Measurements from ENCODE around the gene CBLB.
"Not testable (repeated sequence)": the region's sequence is repeated elsewhere in the genome, so short reads cannot be mapped to it uniquely, and the experiment has no call there.

Gene CBLB

GRCh38 chr3:105730801-105731354 lies 137.9 kb downstream of the CBLB start:
- Mint-ChIP-seq H3K27me3 (no peaks in the 10 kb centered on the region), H3K27ac (no peak overlapping the region), H3K36me3 (peaks cover 40% of the 10 kb centered on the region), H3K9me3 (ENCODE audit: low read depth) (no peaks in the 10 kb centered on the region), H3K4me3 (no peak overlapping the region), H3K4me1 (ENCODE audit: low read depth) (peaks cover 16% of the 10 kb centered on the region)

GRCh38 chr3:105729667-105730066 lies 139.1 kb downstream of the CBLB start:
- no peaks in the 10 kb centered on the region for H3K27me3 Mint-ChIP-seq
- H3K9me3 Mint-ChIP-seq (ENCODE audit: low read depth), result no peaks in the 10 kb centered on the region
- H3K27ac Mint-ChIP-seq, result no peak overlapping the region
- no peak overlapping the region for H3K4me3 Mint-ChIP-seq
- H3K36me3 Mint-ChIP-seq, result peaks cover 43% of the 10 kb centered on the region
- peaks cover 20% of the 10 kb centered on the region for H3K4me1 Mint-ChIP-seq (ENCODE audit: low read depth)

DNA sequence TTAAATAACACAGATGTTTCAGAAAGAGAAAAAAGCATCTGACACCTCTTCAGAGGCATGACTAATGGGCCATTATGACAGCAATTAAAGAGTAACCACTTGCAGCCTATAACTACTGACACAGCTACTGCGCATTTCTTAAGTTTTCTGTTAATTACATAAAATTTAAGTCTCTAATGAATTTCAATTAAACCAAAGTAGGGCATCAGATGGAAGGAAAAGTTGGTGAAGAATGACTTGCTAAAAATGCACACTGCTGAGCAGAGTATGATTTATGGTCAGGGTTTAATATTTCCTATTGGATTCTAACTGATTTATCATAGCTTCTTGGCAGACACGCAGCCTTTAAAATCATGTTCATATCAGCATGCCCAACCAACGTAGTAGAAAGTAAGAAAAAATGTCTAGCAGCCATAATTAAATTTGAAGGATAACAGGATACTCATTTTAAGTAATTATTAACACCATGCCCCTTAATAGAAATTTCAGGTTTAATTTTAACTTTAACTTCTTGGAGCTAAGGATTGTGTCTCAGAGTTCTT lies 140.0 kb downstream of the CBLB start:
- H3K27me3 Mint-ChIP-seq, result no peaks in the 10 kb centered on the region
- H3K4me1 Mint-ChIP-seq (ENCODE audit: low read depth), result peaks cover 26% of the 10 kb centered on the region
- H3K27ac Mint-ChIP-seq, result no peak overlapping the region
- peaks cover 43% of the 10 kb centered on the region for H3K36me3 Mint-ChIP-seq
- H3K9me3 Mint-ChIP-seq (ENCODE audit: low read depth), result no peaks in the 10 kb centered on the region
- no peak overlapping the region for H3K4me3 Mint-ChIP-seq

DNA sequence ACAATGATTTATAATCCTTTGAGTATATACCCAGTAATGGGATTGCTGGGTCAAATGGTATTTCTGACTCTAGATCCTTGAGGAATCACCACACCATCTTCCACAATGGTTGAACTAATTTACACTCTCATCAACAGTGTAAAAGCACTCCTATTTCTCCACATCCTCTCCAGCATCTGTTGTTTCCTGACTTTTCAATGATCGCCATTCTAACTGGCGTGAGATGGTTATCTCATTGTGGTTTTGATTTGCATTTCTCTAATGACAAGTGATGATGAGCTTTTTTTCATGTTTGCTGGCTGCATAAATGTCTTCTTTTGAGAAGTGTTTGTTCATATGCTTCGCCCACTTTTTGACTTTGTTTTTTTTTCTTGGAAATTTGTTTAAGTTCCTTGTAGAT lies 141.8 kb downstream of the CBLB start:
- Mint-ChIP-seq H3K36me3 (peaks cover 41% of the 10 kb centered on the region), H3K27ac (peak overlapping the region; percentile 86), H3K4me1 (ENCODE audit: low read depth) (peaks cover 37% of the 10 kb centered on the region)
- not testable (repeated sequence) for H3K9me3 Mint-ChIP-seq (ENCODE audit: low read depth); H3K4me3 Mint-ChIP-seq; H3K27me3 Mint-ChIP-seq

- Mint-ChIP-seq H3K4me1 (ENCODE audit: low read depth) (peaks cover 27% of the 10 kb centered on the region), H3K9me3 (ENCODE audit: low read depth) (no peaks in the 10 kb centered on the region)
These were observed 145.8 kb downstream of the CBLB start for GRCh38 chr3:105722943-105723556.

DNA sequence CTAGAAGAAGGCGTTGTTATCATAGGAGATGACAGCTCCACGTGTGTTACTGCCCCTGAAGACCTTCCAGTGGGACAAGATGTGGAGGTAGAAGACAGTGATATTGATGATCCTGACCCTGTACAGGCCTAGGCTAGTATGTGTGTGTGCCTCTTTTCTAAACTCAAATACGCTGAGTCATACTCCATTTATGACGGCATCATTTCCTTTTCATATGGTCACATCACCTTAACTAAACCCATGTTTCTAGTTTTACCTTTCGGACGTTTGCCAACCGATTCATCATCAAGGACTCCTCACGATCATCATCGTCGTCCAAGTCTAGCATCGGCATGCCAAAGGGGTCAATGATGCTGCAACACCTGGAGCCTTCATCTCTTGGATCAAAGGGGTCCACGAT lies 149.0 kb downstream of the CBLB start:
- H3K27ac Mint-ChIP-seq, result no peak overlapping the region
- peaks cover 38% of the 10 kb centered on the region for H3K36me3 Mint-ChIP-seq
- no peaks in the 10 kb centered on the region for H3K27me3 Mint-ChIP-seq
- H3K4me1 Mint-ChIP-seq (ENCODE audit: low read depth), result peaks cover 34% of the 10 kb centered on the region
- H3K9me3 Mint-ChIP-seq (ENCODE audit: low read depth), result no peaks in the 10 kb centered on the region
- no peak overlapping the region for H3K4me3 Mint-ChIP-seq

More at GRCh38 chr3:105722943-105723556, 145.8 kb downstream of the CBLB start:
- Mint-ChIP-seq H3K27ac (peak overlapping the region; percentile 81), H3K4me3 (no peak overlapping the region), H3K36me3 (peaks cover 40% of the 10 kb centered on the region), H3K27me3 (no peaks in the 10 kb centered on the region)

GRCh38 chr3:105715372-105715771 lies 153.4 kb downstream of the CBLB start:
- Mint-ChIP-seq H3K9me3 (ENCODE audit: low read depth) (no peaks in the 10 kb centered on the region), H3K4me3 (no peak overlapping the region), H3K27me3 (no peaks in the 10 kb centered on the region), H3K4me1 (ENCODE audit: low read depth) (peaks cover 20% of the 10 kb centered on the region), H3K36me3 (peaks cover 46% of the 10 kb centered on the region), H3K27ac (no peak overlapping the region)

- no peaks in the 10 kb centered on the region for H3K27me3 Mint-ChIP-seq
- no peak overlapping the region for H3K27ac Mint-ChIP-seq
- H3K9me3 Mint-ChIP-seq (ENCODE audit: low read depth), result peaks cover 4% of the 10 kb centered on the region
- H3K4me3 Mint-ChIP-seq, result no peak overlapping the region
- peaks cover 49% of the 10 kb centered on the region for H3K36me3 Mint-ChIP-seq
- peaks cover 27% of the 10 kb centered on the region for H3K4me1 Mint-ChIP-seq (ENCODE audit: low read depth)
These were observed 154.4 kb downstream of the CBLB start for GRCh38 chr3:105714453-105714852.

- Mint-ChIP-seq H3K4me3 (no peak overlapping the region), H3K27ac (no peak overlapping the region), H3K27me3 (no peaks in the 10 kb centered on the region), H3K9me3 (ENCODE audit: low read depth) (peaks cover 4% of the 10 kb centered on the region), H3K36me3 (peaks cover 35% of the 10 kb centered on the region), H3K4me1 (ENCODE audit: low read depth) (peaks cover 22% of the 10 kb centered on the region)
These were observed 159.8 kb downstream of the CBLB start for GRCh38 chr3:105708980-105709379.

DNA sequence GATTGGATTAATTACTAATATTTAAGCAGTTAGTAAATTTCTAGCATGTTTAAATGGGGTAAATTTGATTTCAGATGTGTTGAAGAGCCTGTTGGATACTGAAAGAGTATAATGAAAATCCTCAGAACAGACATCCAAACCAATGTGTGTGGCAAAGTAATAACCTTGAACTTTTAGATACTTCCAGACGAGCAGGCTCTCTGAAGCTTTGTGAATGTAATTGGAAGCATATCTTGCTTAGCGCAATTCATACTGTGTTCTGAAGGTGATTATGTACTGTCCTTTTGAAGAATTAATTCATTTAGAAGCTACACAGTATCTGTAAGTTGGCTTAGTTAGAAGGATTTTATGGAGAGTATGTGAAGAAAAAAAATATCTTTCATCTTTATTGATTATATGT lies 161.8 kb downstream of the CBLB start:
- H3K4me1 Mint-ChIP-seq (ENCODE audit: low read depth), result peaks cover 24% of the 10 kb centered on the region
- peaks cover 35% of the 10 kb centered on the region for H3K36me3 Mint-ChIP-seq
- no peaks in the 10 kb centered on the region for H3K27me3 Mint-ChIP-seq
- peaks cover 4% of the 10 kb centered on the region for H3K9me3 Mint-ChIP-seq (ENCODE audit: low read depth)
- H3K4me3 Mint-ChIP-seq, result no peak overlapping the region
- H3K27ac Mint-ChIP-seq, result peak overlapping the region; percentile 46

GRCh38 chr3:105704726-105705410 lies 163.9 kb downstream of the CBLB start:
- peak overlapping the region; percentile 64 for H3K27ac Mint-ChIP-seq

DNA sequence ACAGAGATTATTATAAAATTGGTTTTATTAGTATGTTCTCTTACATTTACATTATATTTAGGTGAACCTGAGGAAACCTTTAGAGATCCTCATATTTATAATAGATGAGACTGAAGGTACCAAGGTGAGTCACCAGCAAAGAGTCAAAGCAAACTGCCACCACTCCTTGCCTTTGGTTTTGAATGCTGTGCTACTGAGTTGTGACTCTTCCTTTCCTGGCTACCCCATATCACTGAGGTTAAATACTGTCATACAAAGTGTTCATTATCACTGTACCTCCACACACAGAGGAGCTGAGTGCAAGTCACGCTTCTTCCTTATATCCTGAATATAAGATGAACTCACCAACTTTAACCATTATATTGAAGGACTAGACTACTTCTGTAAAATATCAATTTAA lies 168.2 kb downstream of the CBLB start:
- H3K27ac Mint-ChIP-seq, result peak overlapping the region; percentile 89
- H3K9me3 Mint-ChIP-seq (ENCODE audit: low read depth), result no peaks in the 10 kb centered on the region
- no peak overlapping the region for H3K4me3 Mint-ChIP-seq
- peaks cover 45% of the 10 kb centered on the region for H3K4me1 Mint-ChIP-seq (ENCODE audit: low read depth)
- H3K27me3 Mint-ChIP-seq, result no peaks in the 10 kb centered on the region
- H3K36me3 Mint-ChIP-seq, result peaks cover 43% of the 10 kb centered on the region

More at GRCh38 chr3:105704726-105705410, 163.9 kb downstream of the CBLB start:
- Mint-ChIP-seq H3K36me3 (peaks cover 38% of the 10 kb centered on the region), H3K4me3 (no peak overlapping the region), H3K4me1 (ENCODE audit: low read depth) (peaks cover 29% of the 10 kb centered on the region), H3K27me3 (no peaks in the 10 kb centered on the region), H3K9me3 (ENCODE audit: low read depth) (peaks cover 1% of the 10 kb centered on the region)

- no peaks in the 10 kb centered on the region for H3K27me3 Mint-ChIP-seq
- no peak overlapping the region for H3K27ac Mint-ChIP-seq
- H3K36me3 Mint-ChIP-seq, result peaks cover 26% of the 10 kb centered on the region
- H3K4me3 Mint-ChIP-seq, result no peak overlapping the region
- H3K9me3 Mint-ChIP-seq (ENCODE audit: low read depth), result no peaks in the 10 kb centered on the region
- H3K4me1 Mint-ChIP-seq (ENCODE audit: low read depth), result peaks cover 39% of the 10 kb centered on the region
These were observed 177.2 kb downstream of the CBLB start for GRCh38 chr3:105691633-105692032.

DNA sequence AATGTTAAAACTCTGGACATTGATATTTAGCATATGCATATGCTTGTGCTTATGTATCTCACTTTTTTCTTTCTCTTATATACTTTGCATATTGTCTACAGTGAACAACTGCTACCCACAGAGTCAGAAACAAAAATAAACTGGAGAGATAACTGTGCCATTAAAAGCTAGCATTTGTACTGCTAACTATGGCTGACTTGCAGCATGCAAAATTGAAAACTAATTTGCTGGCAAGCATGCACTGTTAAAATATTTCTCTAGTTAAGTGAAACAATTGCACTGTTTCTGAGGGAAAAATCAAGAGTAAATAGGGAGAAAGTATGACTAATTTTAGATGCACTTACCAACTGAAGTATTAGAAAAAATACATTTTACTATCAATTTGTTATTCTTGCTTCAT lies 177.8 kb downstream of the CBLB start:
- no peaks in the 10 kb centered on the region for H3K27me3 Mint-ChIP-seq
- no peak overlapping the region for H3K4me3 Mint-ChIP-seq
- peaks cover 25% of the 10 kb centered on the region for H3K36me3 Mint-ChIP-seq
- H3K9me3 Mint-ChIP-seq (ENCODE audit: low read depth), result no peaks in the 10 kb centered on the region
- H3K27ac Mint-ChIP-seq, result peak overlapping the region; percentile 34
- H3K4me1 Mint-ChIP-seq (ENCODE audit: low read depth), result peaks cover 42% of the 10 kb centered on the region

GRCh38 chr3:105688821-105689220 lies 180.0 kb downstream of the CBLB start:
- H3K27ac Mint-ChIP-seq, result peak overlapping the region; percentile 81
- H3K36me3 Mint-ChIP-seq, result peaks cover 30% of the 10 kb centered on the region
- H3K9me3 Mint-ChIP-seq (ENCODE audit: low read depth), result no peaks in the 10 kb centered on the region
- H3K4me3 Mint-ChIP-seq, result no peak overlapping the region
- peaks cover 40% of the 10 kb centered on the region for H3K4me1 Mint-ChIP-seq (ENCODE audit: low read depth)
- no peaks in the 10 kb centered on the region for H3K27me3 Mint-ChIP-seq

All from activated naive CD8-positive, alpha-beta T cell (primary cell).